KG1 (cell line): ENCODE data around the gene SMG6.
"Not testable (repeated sequence)": the region's sequence is repeated elsewhere in the genome, so short reads cannot be mapped to it uniquely, and the experiment has no call there.

ENCODE experiments used
- DNase-seq: peaks from one replicate; lab custom pipeline; 2025; lab: John Stamatoyannopoulos, UW

The SMG6 gene

GRCh38 chr17:2144701-2145100 lies 158.9 kb downstream of the SMG6 start:
- DNase-seq: no peak

- DNase-seq: no peak
These were observed 160.3 kb downstream of the SMG6 start for GRCh38 chr17:2143332-2143731.

GRCh38 chr17:2142682-2143081 lies 160.9 kb downstream of the SMG6 start:
- not testable (repeated sequence) for DNase-seq

- DNase-seq: no peak
These were observed 162.9 kb downstream of the SMG6 start for GRCh38 chr17:2140683-2141082.

GRCh38 chr17:2138761-2139160 lies 164.8 kb downstream of the SMG6 start:
- no peak for DNase-seq

- DNase-seq: no peak
These were observed 165.3 kb downstream of the SMG6 start for GRCh38 chr17:2138318-2138717.

GRCh38 chr17:2137342-2138098 lies 166.1 kb downstream of the SMG6 start:
- DNase-seq: no peak

GRCh38 chr17:2136241-2136640 lies 167.3 kb downstream of the SMG6 start:
- no peak for DNase-seq

GRCh38 chr17:2128011-2128410 lies 175.6 kb downstream of the SMG6 start:
- DNase-seq: no peak

GRCh38 chr17:2125013-2125535 lies 178.5 kb downstream of the SMG6 start:
- DNase-seq: no peak

GRCh38 chr17:2124391-2124790 lies 179.2 kb downstream of the SMG6 start:
- DNase-seq: no peak

GRCh38 chr17:2123375-2124251 lies 180.0 kb downstream of the SMG6 start:
- DNase-seq: no peak

- no peak for DNase-seq
These were observed 180.8 kb downstream of the SMG6 start for GRCh38 chr17:2122641-2123302.

- no peak for DNase-seq
These were observed 182.8 kb downstream of the SMG6 start for GRCh38 chr17:2120586-2121335.

- DNase-seq: no peak
These were observed 190.3 kb downstream of the SMG6 start for GRCh38 chr17:2113279-2113622.

GRCh38 chr17:2111691-2112090 lies 191.9 kb downstream of the SMG6 start:
- DNase-seq: no peak

- no peak for DNase-seq
These were observed 193.1 kb downstream of the SMG6 start for GRCh38 chr17:2110436-2110835.

- no peak for DNase-seq
These were observed 195.4 kb downstream of the SMG6 start for GRCh38 chr17:2108170-2108569.

- no peak for DNase-seq
These were observed 196.1 kb downstream of the SMG6 start for GRCh38 chr17:2107506-2107905.

GRCh38 chr17:2107050-2107449 lies 196.5 kb downstream of the SMG6 start:
- DNase-seq: no peak

- DNase-seq: no peak
These were observed 197.2 kb downstream of the SMG6 start for GRCh38 chr17:2106308-2106955.
